IPS DF 6.9 (cell line): ENCODE results near the gene HSD17B13.
"Not testable (repeated sequence)": the region's sequence is repeated elsewhere in the genome, so short reads cannot be mapped to it uniquely, and the experiment has no call there.

Experiments
- DNase-seq: peaks from one replicate; pipeline ENCODE4 v3.0.0-alpha.2; 2013; ENCODE audit warnings: low read depth, low spot score
- H3K27ac ChIP-seq: one replicate; pipeline ENCODE4 v1.5.1; 2013; ENCODE audit warnings: low read length, control low read depth
- H3K27me3 ChIP-seq: 2 replicates; pipeline ENCODE4 v1.6.1; 2013; ENCODE audit warnings: mild to moderate bottlenecking, low read length; ENCODE audit not compliant: control insufficient read depth, insufficient read depth
- H3K36me3 ChIP-seq: 2 replicates; pipeline ENCODE4 v1.6.1; 2013; ENCODE audit warnings: low read length; ENCODE audit not compliant: control insufficient read depth, insufficient read depth
- H3K4me1 ChIP-seq: 2 replicates; pipeline ENCODE4 v1.6.1; 2013; ENCODE audit warnings: low read length; ENCODE audit not compliant: control insufficient read depth, insufficient read depth
- H3K4me3 ChIP-seq: 2 replicates; pipeline ENCODE4 v1.5.1; 2013; ENCODE audit warnings: mild to moderate bottlenecking, low read length
- H3K9me3 ChIP-seq: 2 replicates; pipeline ENCODE4 v1.6.1; 2013; ENCODE audit warnings: low read length, inconsistent platforms; ENCODE audit not compliant: control insufficient read depth, insufficient read depth
- WGBS: extraction: QIAGEN DNeasy Blood & Tissue Kit; methylation state at CpG from one replicate; pipeline ENCODE4 v1.1.7; 2013; ENCODE audit warnings: mixed read lengths, missing lambda C conversion rate; ENCODE audit not compliant: insufficient read length, insufficient coverage; 5-methylcytosine and 5-hydroxymethylcytosine counted together

Gene HSD17B13

GRCh38 chr4:87345139-87345538, 22.5 kb upstream of the HSD17B13 start:
- no peak for DNase-seq
- Histone ChIP-seq H3K4me3 (no peak overlapping the region), H3K9me3 (no peaks in the 10 kb centered on the region), H3K27ac (no peak overlapping the region), H3K27me3 (no peaks in the 10 kb centered on the region), H3K4me1 (no peaks in the 10 kb centered on the region), H3K36me3 (no peaks in the 10 kb centered on the region)

GRCh38 chr4:87342872-87343271, 20.2 kb upstream of the HSD17B13 start:
- Histone ChIP-seq H3K36me3 (no peaks in the 10 kb centered on the region), H3K4me1 (no peaks in the 10 kb centered on the region), H3K4me3 (no peak overlapping the region), H3K27ac (no peak overlapping the region), H3K27me3 (no peaks in the 10 kb centered on the region), H3K9me3 (no peaks in the 10 kb centered on the region)
- WGBS = no CpG with 5 or more reads among the region's 3 CpGs
- no peak for DNase-seq

- not testable (repeated sequence) for H3K4me3 ChIP-seq, DNase-seq, H3K27me3 ChIP-seq, H3K27ac ChIP-seq, H3K36me3 ChIP-seq, H3K9me3 ChIP-seq, H3K4me1 ChIP-seq
- WGBS = no CpG with 5 or more reads among the region's 8 CpGs
Observed at GRCh38 chr4:87341954-87342635, 19.4 kb upstream of the HSD17B13 start.

- H3K27me3 ChIP-seq = no peaks in the 10 kb centered on the region
- no peak overlapping the region for H3K27ac ChIP-seq
- no peaks in the 10 kb centered on the region for H3K4me1 ChIP-seq
- H3K36me3 ChIP-seq = no peaks in the 10 kb centered on the region
- DNase-seq = no peak
- H3K4me3 ChIP-seq = no peak overlapping the region
- WGBS = no CpG with 5 or more reads among the region's 2 CpGs
- no peaks in the 10 kb centered on the region for H3K9me3 ChIP-seq
Observed at GRCh38 chr4:87339440-87339839, 16.8 kb upstream of the HSD17B13 start.

GRCh38 chr4:87337361-87337760, 14.7 kb upstream of the HSD17B13 start:
- H3K9me3 ChIP-seq = no peaks in the 10 kb centered on the region
- WGBS = no CpG with 5 or more reads among the region's 1 CpG
- no peak for DNase-seq
- H3K27ac ChIP-seq = no peak overlapping the region
- H3K4me3 ChIP-seq = no peak overlapping the region
- H3K27me3 ChIP-seq = no peaks in the 10 kb centered on the region
- H3K4me1 ChIP-seq = no peaks in the 10 kb centered on the region
- H3K36me3 ChIP-seq = no peaks in the 10 kb centered on the region

GRCh38 chr4:87333267-87333666, 10.6 kb upstream of the HSD17B13 start:
- WGBS = no CpG with 5 or more reads among the region's 1 CpG

GRCh38 chr4:87330761-87331160, 8.1 kb upstream of the HSD17B13 start:
- no peak for DNase-seq
- Histone ChIP-seq H3K4me3 (no peak overlapping the region), H3K27ac (no peak overlapping the region), H3K36me3 (no peaks in the 10 kb centered on the region), H3K9me3 (no peaks in the 10 kb centered on the region), H3K27me3 (no peaks in the 10 kb centered on the region), H3K4me1 (no peaks in the 10 kb centered on the region)
- no CpG with 5 or more reads among the region's 4 CpGs for WGBS

More at GRCh38 chr4:87333267-87333666, 10.6 kb upstream of the HSD17B13 start:
- Histone ChIP-seq H3K36me3 (no peaks in the 10 kb centered on the region), H3K27ac (no peak overlapping the region), H3K4me3 (no peak overlapping the region), H3K9me3 (no peaks in the 10 kb centered on the region), H3K27me3 (no peaks in the 10 kb centered on the region), H3K4me1 (no peaks in the 10 kb centered on the region)
- no peak for DNase-seq

- Histone ChIP-seq H3K27me3 (no peaks in the 10 kb centered on the region), H3K9me3 (no peaks in the 10 kb centered on the region), H3K27ac (no peak overlapping the region), H3K36me3 (no peaks in the 10 kb centered on the region), H3K4me1 (no peaks in the 10 kb centered on the region), H3K4me3 (no peak overlapping the region)
- no CpG with 5 or more reads among the region's 1 CpG for WGBS
- DNase-seq = no peak
Observed at GRCh38 chr4:87327136-87327535, 4.5 kb upstream of the HSD17B13 start.

GRCh38 chr4:87326460-87326859, 3.8 kb upstream of the HSD17B13 start:
- no CpG with 5 or more reads among the region's 3 CpGs for WGBS
- Histone ChIP-seq H3K27me3 (no peaks in the 10 kb centered on the region), H3K27ac (no peak overlapping the region), H3K4me1 (no peaks in the 10 kb centered on the region), H3K9me3 (no peaks in the 10 kb centered on the region), H3K4me3 (no peak overlapping the region), H3K36me3 (no peaks in the 10 kb centered on the region)
- DNase-seq = no peak

- H3K36me3 ChIP-seq = no peaks in the 10 kb centered on the region
- H3K27ac ChIP-seq = no peak overlapping the region
Observed at GRCh38 chr4:87321888-87322287, 794 bp downstream of the HSD17B13 start.

GRCh38 chr4:87317527-87317926, 5.2 kb downstream of the HSD17B13 start:
- Histone ChIP-seq H3K4me1 (no peaks in the 10 kb centered on the region), H3K27me3 (no peaks in the 10 kb centered on the region), H3K27ac (no peak overlapping the region), H3K4me3 (no peak overlapping the region), H3K9me3 (no peaks in the 10 kb centered on the region), H3K36me3 (no peaks in the 10 kb centered on the region)
- no peak for DNase-seq
- WGBS = no CpG with 5 or more reads among the region's 1 CpG

More at GRCh38 chr4:87321888-87322287, 794 bp downstream of the HSD17B13 start:
- DNase-seq = no peak
- Histone ChIP-seq H3K4me1 (no peaks in the 10 kb centered on the region), H3K9me3 (no peaks in the 10 kb centered on the region), H3K4me3 (no peak overlapping the region), H3K27me3 (no peaks in the 10 kb centered on the region)
- no CpG with 5 or more reads among the region's 5 CpGs for WGBS
